ENCODE results near the gene SSUH2.

The SSUH2 gene

DNA sequence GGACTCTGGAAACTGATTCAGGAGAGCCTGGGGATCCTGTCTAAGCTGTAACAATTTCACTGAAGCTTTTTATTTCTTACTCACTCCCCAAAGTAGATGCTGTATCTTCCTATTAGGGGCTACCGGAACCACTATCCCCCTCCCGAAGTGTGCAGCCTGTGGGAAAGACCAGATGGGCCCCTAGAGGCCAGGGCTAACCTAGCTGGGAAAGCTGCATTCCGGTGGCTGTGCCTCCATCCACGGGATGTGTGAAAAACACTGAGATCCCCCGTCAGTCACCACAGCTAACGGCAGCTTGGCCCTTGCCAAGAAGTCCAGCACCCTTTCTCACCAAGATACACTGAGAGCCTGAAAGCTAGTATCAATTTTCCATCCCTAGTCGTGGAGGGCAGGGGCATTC is 3.1 kb downstream of the SSUH2 start:
- Histone ChIP-seq H3K9me3 (ENCODE audit: low read length) (peaks cover 2% of the 10 kb centered on the region), H3K4me3 (ENCODE audit: low read length) (no peak overlapping the region), H3K36me3 (ENCODE audit: insufficient read depth, low read length) (no peaks in the 10 kb centered on the region), H3K27me3 (ENCODE audit: insufficient read depth, low read length) (no peaks in the 10 kb centered on the region), H2AFZ (ENCODE audit: low read depth, low read length) (no peak overlapping the region), H3K4me1 (ENCODE audit: insufficient read depth, low read length) (peaks cover 47% of the 10 kb centered on the region)

DNA sequence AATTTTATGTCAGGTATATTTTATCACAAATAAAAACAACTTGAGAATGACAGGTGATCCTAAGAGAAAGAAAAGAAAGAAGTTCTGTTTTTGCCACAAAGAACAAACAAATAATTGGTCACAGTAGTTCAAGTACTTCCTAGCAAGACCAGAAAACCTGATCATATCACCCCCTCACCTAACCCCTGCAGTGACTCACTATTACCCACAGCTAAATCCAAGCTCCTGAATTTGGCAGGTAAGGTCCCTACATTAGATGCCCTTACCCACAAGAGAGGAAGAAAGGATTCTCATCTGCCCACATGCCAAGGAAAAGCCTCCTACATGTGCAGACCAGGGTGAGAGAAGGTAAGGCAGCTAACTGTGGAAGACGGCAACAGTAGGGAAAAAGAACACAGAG is 4.4 kb downstream of the SSUH2 start:
- no peak overlapping the region for H2AFZ ChIP-seq (ENCODE audit: low read depth, low read length)
- H3K4me3 ChIP-seq (ENCODE audit: low read length), result no peak overlapping the region
- no peaks in the 10 kb centered on the region for H3K27me3 ChIP-seq (ENCODE audit: insufficient read depth, low read length)

DNA sequence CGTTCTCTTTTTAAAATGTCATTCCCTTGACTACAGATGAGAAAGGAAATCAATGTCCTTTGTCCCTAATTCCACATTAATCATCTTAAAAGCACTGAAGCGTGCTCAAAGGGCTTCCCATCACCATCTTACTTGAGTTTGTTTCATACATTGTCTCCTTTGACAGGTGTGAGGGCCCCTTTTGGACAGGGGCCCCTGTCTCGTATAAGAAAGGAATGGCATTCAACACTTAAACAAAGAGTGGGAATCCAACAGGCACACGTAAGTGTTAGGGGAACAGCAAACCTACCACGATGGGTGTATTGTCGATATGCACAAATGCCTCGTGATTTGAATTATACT is 5.0 kb downstream of the SSUH2 start:
- Histone ChIP-seq H3K4me3 (ENCODE audit: low read length) (no peak overlapping the region), H3K4me1 (ENCODE audit: insufficient read depth, low read length) (peaks cover 47% of the 10 kb centered on the region), H3K36me3 (ENCODE audit: insufficient read depth, low read length) (no peaks in the 10 kb centered on the region), H3K9me3 (ENCODE audit: low read length) (peaks cover 3% of the 10 kb centered on the region), H2AFZ (ENCODE audit: low read depth, low read length) (no peak overlapping the region), H3K27me3 (ENCODE audit: insufficient read depth, low read length) (no peaks in the 10 kb centered on the region)

More for the DNA sequence above, 4.4 kb downstream of the SSUH2 start:
- no peaks in the 10 kb centered on the region for H3K36me3 ChIP-seq (ENCODE audit: insufficient read depth, low read length)
- H3K9me3 ChIP-seq (ENCODE audit: low read length), result peaks cover 3% of the 10 kb centered on the region
- H3K4me1 ChIP-seq (ENCODE audit: insufficient read depth, low read length), result peaks cover 47% of the 10 kb centered on the region

DNA sequence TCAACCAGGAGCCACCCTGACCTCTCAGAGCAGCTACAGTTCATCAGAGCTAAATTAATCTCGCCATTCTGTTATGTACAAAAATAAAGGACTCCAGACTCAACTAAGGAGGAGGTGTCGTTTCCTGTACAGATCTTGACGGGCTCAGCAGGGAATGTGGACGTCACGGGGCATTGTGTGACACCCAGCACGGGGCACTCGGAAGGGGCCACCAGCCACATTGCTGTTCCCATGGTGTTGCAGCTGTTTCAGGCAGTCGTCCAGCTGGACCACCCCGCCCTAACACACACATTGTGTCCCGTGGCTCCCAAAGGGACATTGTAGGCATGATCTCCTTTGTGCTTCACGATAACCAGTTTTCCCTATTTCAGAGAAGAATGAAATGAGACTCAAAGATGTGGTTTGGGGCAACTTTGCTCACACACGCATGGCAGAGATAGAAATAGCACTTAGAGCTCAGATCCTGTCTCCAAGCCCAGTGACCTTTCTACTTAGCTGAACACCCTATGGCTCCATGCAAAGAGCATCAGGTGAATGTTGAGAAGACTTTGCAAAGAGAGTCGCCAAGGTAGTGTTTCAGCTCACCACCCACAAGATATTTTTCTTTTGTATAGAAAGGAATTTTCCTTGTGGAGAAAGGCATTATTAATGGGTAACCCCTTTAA is 5.5 kb downstream of the SSUH2 start:
- peaks cover 42% of the 10 kb centered on the region for H3K4me1 ChIP-seq (ENCODE audit: insufficient read depth, low read length)
- peak overlapping the region; percentile 3 for H3K4me3 ChIP-seq (ENCODE audit: low read length)
- peak overlapping the region; percentile 18 for H2AFZ ChIP-seq (ENCODE audit: low read depth, low read length)
- peaks cover 3% of the 10 kb centered on the region for H3K9me3 ChIP-seq (ENCODE audit: low read length)
- no peaks in the 10 kb centered on the region for H3K36me3 ChIP-seq (ENCODE audit: insufficient read depth, low read length)
- H3K27me3 ChIP-seq (ENCODE audit: insufficient read depth, low read length), result no peaks in the 10 kb centered on the region

DNA sequence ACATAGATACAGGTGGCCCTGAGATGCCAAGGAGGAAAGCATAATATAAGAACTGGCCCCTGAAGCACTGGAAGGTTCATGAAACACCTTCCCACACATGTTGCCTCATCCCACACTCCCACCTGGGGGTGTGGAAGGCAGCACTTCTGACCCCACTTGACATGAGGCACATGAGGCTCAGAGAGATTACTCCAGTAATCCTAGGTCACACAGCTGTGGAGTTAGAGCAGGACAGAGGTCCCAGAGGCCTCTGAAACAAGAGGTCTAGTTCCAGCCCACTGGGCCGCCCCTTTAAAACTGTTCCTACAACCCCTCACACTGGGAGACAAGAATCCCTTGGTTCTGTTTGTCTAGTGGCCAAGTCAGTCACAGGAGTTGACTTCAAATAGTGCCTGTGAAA is 7.2 kb downstream of the SSUH2 start:
- Histone ChIP-seq H3K27me3 (ENCODE audit: insufficient read depth, low read length) (no peaks in the 10 kb centered on the region), H3K4me1 (ENCODE audit: insufficient read depth, low read length) (peaks cover 41% of the 10 kb centered on the region), H3K9me3 (ENCODE audit: low read length) (peaks cover 3% of the 10 kb centered on the region), H3K4me3 (ENCODE audit: low read length) (no peak overlapping the region), H2AFZ (ENCODE audit: low read depth, low read length) (no peak overlapping the region), H3K36me3 (ENCODE audit: insufficient read depth, low read length) (no peaks in the 10 kb centered on the region)

GRCh38 chr3:8635631-8636030 is 9.0 kb downstream of the SSUH2 start:
- peaks cover 34% of the 10 kb centered on the region for H3K4me1 ChIP-seq (ENCODE audit: insufficient read depth, low read length)
- H3K4me3 ChIP-seq (ENCODE audit: low read length), result no peak overlapping the region
- H3K9me3 ChIP-seq (ENCODE audit: low read length), result peaks cover 3% of the 10 kb centered on the region
- no peaks in the 10 kb centered on the region for H3K36me3 ChIP-seq (ENCODE audit: insufficient read depth, low read length)
- H2AFZ ChIP-seq (ENCODE audit: low read depth, low read length), result no peak overlapping the region
- H3K27me3 ChIP-seq (ENCODE audit: insufficient read depth, low read length), result no peaks in the 10 kb centered on the region

- no peak overlapping the region for H3K4me3 ChIP-seq (ENCODE audit: low read length)
- H3K9me3 ChIP-seq (ENCODE audit: low read length), result peaks cover 3% of the 10 kb centered on the region
- no peaks in the 10 kb centered on the region for H3K36me3 ChIP-seq (ENCODE audit: insufficient read depth, low read length)
- H3K27me3 ChIP-seq (ENCODE audit: insufficient read depth, low read length), result no peaks in the 10 kb centered on the region
- H2AFZ ChIP-seq (ENCODE audit: low read depth, low read length), result no peak overlapping the region
- peaks cover 29% of the 10 kb centered on the region for H3K4me1 ChIP-seq (ENCODE audit: insufficient read depth, low read length)
Observed at GRCh38 chr3:8635125-8635524, 9.5 kb downstream of the SSUH2 start.

DNA sequence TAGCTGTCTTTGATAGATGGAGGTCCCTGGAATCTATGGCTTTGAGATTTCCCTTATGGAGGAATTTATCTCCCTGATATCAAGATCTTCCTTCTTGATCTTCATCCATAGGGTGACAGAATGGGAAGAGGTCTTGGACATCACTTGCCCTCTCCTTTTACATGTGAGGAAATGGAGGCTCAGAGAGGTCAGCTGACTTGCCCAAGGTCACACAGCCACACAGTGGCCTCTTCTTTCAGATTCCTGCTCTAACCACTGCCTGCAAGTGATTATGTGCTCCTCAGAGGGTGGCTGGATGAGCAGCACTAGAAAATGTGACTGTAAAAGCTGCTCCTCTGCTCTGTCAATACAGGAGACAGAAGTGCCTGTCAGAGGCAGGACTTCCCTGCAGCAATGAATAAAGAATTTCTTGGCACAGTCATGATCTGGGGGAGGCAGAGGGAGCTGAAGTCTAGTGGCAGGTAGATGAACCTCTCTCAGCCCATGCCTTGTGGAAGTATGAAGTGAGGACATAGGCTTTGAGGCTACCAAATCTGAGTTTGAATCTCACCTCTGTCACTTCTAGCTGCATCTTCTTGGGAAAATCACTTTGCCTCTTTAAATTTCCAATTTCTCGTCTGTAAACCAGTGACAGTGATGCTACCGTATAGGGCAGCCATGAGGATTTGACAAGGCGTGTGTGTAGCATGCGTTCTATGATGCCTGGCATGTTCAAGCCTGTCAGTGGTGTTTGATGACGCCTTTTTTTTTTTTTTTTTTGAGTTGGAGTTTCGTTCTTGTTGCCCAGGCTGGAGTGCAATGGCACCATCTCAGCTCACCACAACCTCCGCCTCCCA is 12.0 kb downstream of the SSUH2 start:
- Histone ChIP-seq H3K4me1 (ENCODE audit: insufficient read depth, low read length) (peaks cover 4% of the 10 kb centered on the region), H3K9me3 (ENCODE audit: low read length) (peaks cover 3% of the 10 kb centered on the region), H3K27me3 (ENCODE audit: insufficient read depth, low read length) (no peaks in the 10 kb centered on the region), H2AFZ (ENCODE audit: low read depth, low read length) (no peak overlapping the region), H3K4me3 (ENCODE audit: low read length) (no peak overlapping the region), H3K36me3 (ENCODE audit: insufficient read depth, low read length) (no peaks in the 10 kb centered on the region)

- Histone ChIP-seq H3K36me3 (ENCODE audit: insufficient read depth, low read length) (no peaks in the 10 kb centered on the region), H3K9me3 (ENCODE audit: low read length) (peaks cover 3% of the 10 kb centered on the region), H3K4me1 (ENCODE audit: insufficient read depth, low read length) (no peaks in the 10 kb centered on the region), H3K27me3 (ENCODE audit: insufficient read depth, low read length) (no peaks in the 10 kb centered on the region), H2AFZ (ENCODE audit: low read depth, low read length) (no peak overlapping the region), H3K4me3 (ENCODE audit: low read length) (no peak overlapping the region)
Observed at GRCh38 chr3:8631661-8632060, 12.9 kb downstream of the SSUH2 start.

DNA sequence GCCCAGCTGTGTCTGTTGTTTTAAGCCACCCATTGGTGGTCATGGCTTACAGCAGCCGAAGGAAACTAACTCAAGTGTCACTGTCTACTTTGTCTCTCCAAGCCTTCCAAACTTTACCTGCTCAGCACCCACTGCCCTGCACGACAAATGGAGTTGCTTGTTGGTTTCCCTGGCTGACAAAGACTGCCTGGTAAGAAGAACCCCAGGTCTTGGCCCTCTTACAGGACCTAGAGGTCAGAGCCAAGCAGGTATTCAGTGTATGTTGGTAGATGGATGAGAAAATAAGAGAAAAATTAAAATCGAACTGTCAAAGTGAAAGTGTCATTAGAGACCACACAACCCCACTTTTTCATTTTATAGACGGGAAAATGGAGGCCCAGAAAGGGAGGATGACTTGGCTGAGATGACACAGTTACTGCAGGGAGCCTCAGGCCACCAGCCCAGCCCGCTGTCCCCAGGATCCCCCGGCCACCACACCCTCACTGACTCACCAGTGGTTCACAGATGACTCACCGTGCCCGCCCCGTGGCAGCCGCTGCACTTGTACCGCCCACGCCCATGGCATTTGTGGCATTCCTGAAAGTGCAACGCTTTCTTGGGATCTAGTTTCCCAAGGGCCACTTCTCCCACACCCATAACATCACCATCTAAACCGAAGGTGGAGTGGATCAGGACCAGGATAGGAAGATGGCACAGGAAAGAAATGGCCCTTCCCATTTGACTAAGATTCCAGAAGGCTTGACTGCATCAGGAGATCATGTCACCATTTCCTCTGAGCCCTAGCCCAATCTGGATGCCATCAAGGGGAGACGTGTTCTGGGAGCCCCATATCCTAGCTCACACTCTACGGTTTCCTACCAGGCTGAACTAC is 15.2 kb downstream of the SSUH2 start:
- peaks cover 4% of the 10 kb centered on the region for H3K4me1 ChIP-seq (ENCODE audit: insufficient read depth, low read length)
- H2AFZ ChIP-seq (ENCODE audit: low read depth, low read length), result no peak overlapping the region
- H3K36me3 ChIP-seq (ENCODE audit: insufficient read depth, low read length), result no peaks in the 10 kb centered on the region
- H3K9me3 ChIP-seq (ENCODE audit: low read length), result no peaks in the 10 kb centered on the region
- no peaks in the 10 kb centered on the region for H3K27me3 ChIP-seq (ENCODE audit: insufficient read depth, low read length)
- H3K4me3 ChIP-seq (ENCODE audit: low read length), result no peak overlapping the region

- Histone ChIP-seq H3K4me1 (ENCODE audit: insufficient read depth, low read length) (peaks cover 11% of the 10 kb centered on the region), H3K36me3 (ENCODE audit: insufficient read depth, low read length) (no peaks in the 10 kb centered on the region), H3K27me3 (ENCODE audit: insufficient read depth, low read length) (no peaks in the 10 kb centered on the region), H3K9me3 (ENCODE audit: low read length) (no peaks in the 10 kb centered on the region), H3K4me3 (ENCODE audit: low read length) (no peak overlapping the region), H2AFZ (ENCODE audit: low read depth, low read length) (no peak overlapping the region)
Observed at GRCh38 chr3:8627949-8628348, 16.6 kb downstream of the SSUH2 start.

DNA sequence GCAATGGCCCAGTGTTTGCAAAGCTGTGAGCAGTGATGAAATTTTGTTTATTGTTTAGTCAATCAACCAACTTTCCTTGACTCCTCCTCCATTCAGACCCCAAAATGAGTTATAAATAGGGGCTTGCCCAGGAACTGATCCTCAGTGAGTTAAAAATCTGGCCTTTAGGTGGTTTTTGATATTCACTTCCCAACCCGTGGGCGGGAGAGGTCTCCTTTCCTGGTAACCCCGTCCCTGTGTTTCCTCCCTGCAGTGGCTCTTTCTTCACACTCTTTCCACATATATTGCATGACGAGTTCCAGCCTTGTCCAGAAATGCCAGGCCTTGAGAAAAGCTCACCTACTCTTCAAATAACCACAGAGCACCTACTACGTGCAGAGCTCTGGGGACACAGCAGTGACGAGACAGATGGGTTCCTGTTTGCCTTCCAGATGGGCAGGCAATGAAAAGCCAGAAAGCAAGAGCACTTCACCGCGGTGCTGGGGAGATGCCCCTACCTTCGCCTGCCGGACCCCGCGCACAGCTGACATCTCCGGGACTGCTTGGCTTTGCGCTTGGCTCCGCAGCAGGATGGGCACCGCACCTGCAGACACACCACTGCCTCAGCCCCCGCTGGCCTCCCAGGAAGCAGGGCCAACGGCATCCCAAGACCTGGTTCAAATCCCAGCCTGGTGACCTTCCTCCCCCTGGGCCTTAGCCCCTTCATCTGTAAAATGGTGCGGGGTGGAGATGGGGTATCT is 17.2 kb downstream of the SSUH2 start:
- Histone ChIP-seq H3K27me3 (ENCODE audit: insufficient read depth, low read length) (no peaks in the 10 kb centered on the region), H3K36me3 (ENCODE audit: insufficient read depth, low read length) (no peaks in the 10 kb centered on the region), H3K9me3 (ENCODE audit: low read length) (no peaks in the 10 kb centered on the region), H2AFZ (ENCODE audit: low read depth, low read length) (no peak overlapping the region), H3K4me1 (ENCODE audit: insufficient read depth, low read length) (peaks cover 15% of the 10 kb centered on the region), H3K4me3 (ENCODE audit: low read length) (no peak overlapping the region)

Measured in neuron (in vitro differentiated cells).